Heart right ventricle (tissue), 16 donors: ENCODE data around the gene NXPH2. TPM values are rescaled to one million over a fixed set of nuclear protein-coding genes. Genes with fewer than 3 reads are reported as not detected.

Experiments used
- ATAC-seq, 8 donors: fragments of 200-7000 bp; cut with Tn5 transposase; one replicate each; pipeline ENCODE4 v1.9.1; 2020; ENCODE audit warnings: mild to moderate bottlenecking in 8 of 8, moderate library complexity in 8 of 8, moderate number of reproducible peaks in 1 of 8
- DNase-seq, 2 donors: peaks; one replicate each; pipeline ENCODE4 v3.0.0-alpha.2; 2020
- H3K27ac ChIP-seq, 10 donors: fragments of 200-600 bp; sonication (generic) in 2 of 10; one replicate each; pipeline versions ENCODE4 v1.5.0 to v1.8.0; 2020 to 2022; ENCODE audit warnings: mild to moderate bottlenecking in 3 of 10
- H3K27me3 ChIP-seq, 7 donors: fragments of 200-600 bp; one replicate each; pipeline ENCODE4 v1.8.0; 2021 to 2022; ENCODE audit warnings: mild to moderate bottlenecking in 2 of 7
- H3K36me3 ChIP-seq, 9 donors: fragments of 200-600 bp; sonication (generic) in 1 of 9; one replicate each; pipeline versions ENCODE4 v1.5.0 to v1.8.0; 2020 to 2022; ENCODE audit warnings: mild to moderate bottlenecking in 2 of 9
- H3K4me1 ChIP-seq, 9 donors: fragments of 200-600 bp; sonication (generic) in 1 of 9; one replicate each; pipeline versions ENCODE4 v1.5.0 to v1.8.0; 2020 to 2022; ENCODE audit warnings: mild to moderate bottlenecking in 4 of 9
- H3K4me3 ChIP-seq, 10 donors: fragments of 200-600 bp; sonication (generic) in 2 of 10; one replicate each; pipeline versions ENCODE4 v1.5.0 to v1.8.0; 2020 to 2022; ENCODE audit warnings: mild to moderate bottlenecking in 7 of 10, moderate library complexity in 2 of 10
- H3K9me3 ChIP-seq, 11 donors: fragments of 200-600 bp in 10 of 11; sonication (generic) in 2 of 11; one replicate each; pipeline versions ENCODE4 v1.5.0 to v1.8.0; 2013 to 2022; ENCODE audit warnings: mild to moderate bottlenecking in 2 of 11, control low read depth in 1 of 11, moderate library complexity in 1 of 11
- WGBS, 2 donors: extraction: QIAGEN DNeasy Blood & Tissue Kit; methylation state at CpG; one replicate each; pipeline ENCODE4 v1.1.7; 2013; ENCODE audit warnings: inconsistent platforms in 1 of 2; 5-methylcytosine and 5-hydroxymethylcytosine counted together
- intact Hi-C, 10 donors: fragments of 100-400 bp; cut with DNase I; formaldehyde crosslinking; loops; one replicate each; pipeline versions ENCODE4 v1.11.1 to v1.14.2; 2022
- polyA plus RNA-seq, 2 donors: library from polyadenylated mRNA; stranded (reverse); fragments of 200-250 nt; gene quantifications; one replicate each; pipeline ENCODE4 v1.2.3, GENCODE V29; 2013
- total RNA-seq, 10 donors: library from RNA; stranded (reverse); fragmentation: NEBNext Ultra II Directional in 3 of 10; extraction: Animal tissue kit (Norgen Biotek cat#: 25700) in 3 of 10; gene quantifications; one replicate each; pipeline versions ENCODE4 v1.2.1 to v1.2.4, GENCODE V29; 2021 to 2023
- TF ChIP-seq, protein P1 (sequence below), 9 donors: fragments of 200-600 bp; sonication (generic) in 2 of 9; IDR thresholded peaks; one replicate each; pipeline versions ENCODE4 v1.5.0 to v1.8.0; 2021 to 2022; ENCODE audit warnings: antibody characterized with exemption in 9 of 9, mild to moderate bottlenecking in 5 of 9, moderate library complexity in 1 of 9
- donor health status: Arrhythmogenic right ventricular cardiomyopathy.
- donor health status: ischemic (EF 13 %, LVEDD 7.1; RV severe dilation, severe dysfunction).
- donor health status: healthy with polysubstance abuse.
- donor health status: DM: no; HTN: yes; CAD: no.
- donor health status: DM: no; HTN: no; CAD: no.
- donor health status: ischemic (EF 25% LVEDD 6.9; RV normal size, moderate dysfunction).
- donor health status: ischemic (EF 25% LVEDD 5.7; RV mildly dilated, moderate dysfunction).
- donor health status: healthy.
- donor health status: DM: yes; HTN: yes; CAD: no.
- donor health status: Ischemic cardiomyopathy.
- donor health status: ischemic (EF 35%, LVEDD 5.7; RV mildly dilated, moderate dysfunction).
- donor health status: nonischemic (EF 11% LVEDD 7.7; RV severe dilation, severe dysfunction).
- donor health status: DM: yes; HTN: yes; CAD: no.
- donor health status: PGD.
- donor health status: ischemic (EF 29% LVEDD 5.4; RV normal size, mild dysfunction).
- donor health status: nonischemic (EF 23%, LVEDD 6.1; RV moderate dilation, normal function).

Gene NXPH2
- total and polyA plus RNA-seq, 12 donors: not detected

DNA sequence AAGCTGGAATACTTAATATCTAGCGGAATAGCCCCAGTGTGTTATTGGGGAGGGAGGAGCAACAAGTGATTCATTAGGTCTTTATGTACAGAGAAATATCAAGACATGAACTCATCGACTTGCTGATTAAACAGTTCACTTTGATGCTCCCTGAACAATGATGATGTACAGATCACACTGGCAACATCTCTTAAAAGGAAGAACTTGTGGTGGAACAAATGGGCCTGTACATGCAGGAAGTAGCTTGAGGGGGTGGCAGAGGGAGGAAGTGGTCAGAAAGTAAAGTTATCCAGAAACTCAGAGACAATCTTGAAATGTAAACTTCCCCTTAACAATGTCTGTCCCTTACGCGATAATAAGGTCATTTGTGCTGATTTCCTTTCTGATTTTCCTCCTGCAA, 90.5 kb downstream of the NXPH2 start:
- no peak overlapping the region for H3K27ac ChIP-seq
- no peak overlapping the region for H3K4me3 ChIP-seq
- peaks cover 0 to 9% (median 0%) of the 10 kb centered on the region in 11 donors for H3K9me3 ChIP-seq
- TF ChIP-seq, protein P1, sequence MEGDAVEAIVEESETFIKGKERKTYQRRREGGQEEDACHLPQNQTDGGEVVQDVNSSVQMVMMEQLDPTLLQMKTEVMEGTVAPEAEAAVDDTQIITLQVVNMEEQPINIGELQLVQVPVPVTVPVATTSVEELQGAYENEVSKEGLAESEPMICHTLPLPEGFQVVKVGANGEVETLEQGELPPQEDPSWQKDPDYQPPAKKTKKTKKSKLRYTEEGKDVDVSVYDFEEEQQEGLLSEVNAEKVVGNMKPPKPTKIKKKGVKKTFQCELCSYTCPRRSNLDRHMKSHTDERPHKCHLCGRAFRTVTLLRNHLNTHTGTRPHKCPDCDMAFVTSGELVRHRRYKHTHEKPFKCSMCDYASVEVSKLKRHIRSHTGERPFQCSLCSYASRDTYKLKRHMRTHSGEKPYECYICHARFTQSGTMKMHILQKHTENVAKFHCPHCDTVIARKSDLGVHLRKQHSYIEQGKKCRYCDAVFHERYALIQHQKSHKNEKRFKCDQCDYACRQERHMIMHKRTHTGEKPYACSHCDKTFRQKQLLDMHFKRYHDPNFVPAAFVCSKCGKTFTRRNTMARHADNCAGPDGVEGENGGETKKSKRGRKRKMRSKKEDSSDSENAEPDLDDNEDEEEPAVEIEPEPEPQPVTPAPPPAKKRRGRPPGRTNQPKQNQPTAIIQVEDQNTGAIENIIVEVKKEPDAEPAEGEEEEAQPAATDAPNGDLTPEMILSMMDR (IDR thresholded peaks at IDR 0.05): no peak
- DNase-seq: no peak
- WGBS, 2 donors: 44 to 58% methylated on average over 4 of the region's 4 CpGs
- intact Hi-C loops: no loop called here
- no peaks in the 10 kb centered on the region for H3K27me3 ChIP-seq
- no peaks in the 10 kb centered on the region for H3K4me1 ChIP-seq
- no peaks in the 10 kb centered on the region for H3K36me3 ChIP-seq
- ATAC-seq: peak in 1 of 8 donors; percentile 33

- ATAC-seq (no peak), DNase-seq (no peak)
- H3K4me3 ChIP-seq: no peak overlapping the region
- peaks cover 0 to 9% (median 0%) of the 10 kb centered on the region in 7 donors for H3K27me3 ChIP-seq
- no peak overlapping the region for H3K27ac ChIP-seq
- no peaks in the 10 kb centered on the region for H3K36me3 ChIP-seq
- intact Hi-C loops: no loop called here
- WGBS, 2 donors: 86 to 89% methylated on average over 2 of the region's 2 CpGs
- TF ChIP-seq, protein P1 (IDR thresholded peaks at IDR 0.05): no peak
- no peaks in the 10 kb centered on the region for H3K4me1 ChIP-seq
- H3K9me3 ChIP-seq: peaks cover 0 to under 1% (median 0%) of the 10 kb centered on the region in 11 donors
Observed at GRCh38 chr2:138682163-138682562, 98.0 kb downstream of the NXPH2 start.

GRCh38 chr2:138677221-138677620, 103.0 kb downstream of the NXPH2 start:
- Histone ChIP-seq H3K4me1 (no peaks in the 10 kb centered on the region), H3K9me3 (no peaks in the 10 kb centered on the region), H3K36me3 (no peaks in the 10 kb centered on the region), H3K27ac (no peak overlapping the region), H3K4me3 (no peak overlapping the region), H3K27me3 (peaks cover 0 to 9% (median 0%) of the 10 kb centered on the region in 7 donors)
- DNase-seq (no peak), ATAC-seq (no peak)
- intact Hi-C loops: no loop called here
- WGBS, 2 donors: 28 to 47% methylated on average over 1 of the region's 1 CpG
- TF ChIP-seq, protein P1 (IDR thresholded peaks at IDR 0.05): no peak

- TF ChIP-seq, protein P1 (IDR thresholded peaks at IDR 0.05): no peak
- no peak for ATAC-seq
- H3K36me3 ChIP-seq: no peaks in the 10 kb centered on the region
- H3K27ac ChIP-seq: no peak overlapping the region
- H3K4me1 ChIP-seq: no peaks in the 10 kb centered on the region
- no peak for DNase-seq
- WGBS, 2 donors: 92 to 98% methylated on average over 2 of the region's 2 CpGs
- no peaks in the 10 kb centered on the region for H3K9me3 ChIP-seq
- H3K27me3 ChIP-seq: peaks cover 0 to 9% (median 0%) of the 10 kb centered on the region in 7 donors
- H3K4me3 ChIP-seq: no peak overlapping the region
- intact Hi-C loops: no loop called here
Observed at GRCh38 chr2:138676619-138677021, 103.6 kb downstream of the NXPH2 start.
